Measurements from ENCODE around the gene BRF1. TPM values are rescaled to one million over a fixed set of nuclear protein-coding genes. Genes with fewer than 3 reads are reported as not detected.

The BRF1 gene
- total RNA-seq, 4 donors from 2014 or later: 22.8 to 46.5 (median 30.7) TPM

DNA sequence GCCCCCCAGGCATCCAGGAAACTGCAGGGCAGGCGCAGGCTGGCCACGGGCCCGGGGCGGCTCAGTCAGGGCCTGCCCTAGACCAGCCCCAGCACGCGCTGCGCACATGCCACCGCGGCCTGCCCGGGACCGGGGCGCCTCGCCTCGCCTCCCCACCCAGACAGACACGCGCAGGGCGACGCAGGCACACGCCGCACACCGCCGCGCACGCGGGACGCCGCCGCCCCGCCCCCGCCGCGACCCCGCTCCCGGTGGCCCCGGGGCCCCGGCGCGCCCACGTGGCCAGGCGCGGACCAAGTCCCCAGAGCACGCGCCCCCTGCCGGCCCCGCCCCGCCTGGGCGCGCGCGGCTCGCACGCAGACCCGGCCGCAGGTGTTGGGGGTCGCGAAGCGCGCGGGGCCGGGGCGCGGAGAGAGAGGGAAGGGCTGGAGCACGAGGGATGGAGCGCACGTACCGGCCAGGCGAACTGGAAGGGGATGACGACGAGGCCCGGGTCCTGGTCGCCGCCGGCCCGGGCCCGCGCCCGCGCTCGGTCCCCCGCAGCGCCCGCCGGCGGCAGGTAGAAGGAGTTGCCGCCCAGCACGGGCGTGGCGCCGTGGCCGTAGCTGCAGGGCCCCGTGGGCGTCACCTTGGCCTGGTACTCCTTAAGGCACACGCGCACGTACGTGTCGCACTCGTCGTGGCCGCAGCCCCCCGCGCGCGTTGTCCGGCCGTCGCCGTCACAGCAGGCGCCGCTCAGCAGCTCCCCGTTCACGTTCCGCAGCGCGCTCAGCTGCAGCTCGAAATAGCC lies 133.3 kb downstream of the BRF1 start:
- no peak for ATAC-seq (ENCODE audit: low FRiP score)
- DNase-seq (ENCODE audit: low spot score): no peak
- TF ChIP-seq, protein P1, sequence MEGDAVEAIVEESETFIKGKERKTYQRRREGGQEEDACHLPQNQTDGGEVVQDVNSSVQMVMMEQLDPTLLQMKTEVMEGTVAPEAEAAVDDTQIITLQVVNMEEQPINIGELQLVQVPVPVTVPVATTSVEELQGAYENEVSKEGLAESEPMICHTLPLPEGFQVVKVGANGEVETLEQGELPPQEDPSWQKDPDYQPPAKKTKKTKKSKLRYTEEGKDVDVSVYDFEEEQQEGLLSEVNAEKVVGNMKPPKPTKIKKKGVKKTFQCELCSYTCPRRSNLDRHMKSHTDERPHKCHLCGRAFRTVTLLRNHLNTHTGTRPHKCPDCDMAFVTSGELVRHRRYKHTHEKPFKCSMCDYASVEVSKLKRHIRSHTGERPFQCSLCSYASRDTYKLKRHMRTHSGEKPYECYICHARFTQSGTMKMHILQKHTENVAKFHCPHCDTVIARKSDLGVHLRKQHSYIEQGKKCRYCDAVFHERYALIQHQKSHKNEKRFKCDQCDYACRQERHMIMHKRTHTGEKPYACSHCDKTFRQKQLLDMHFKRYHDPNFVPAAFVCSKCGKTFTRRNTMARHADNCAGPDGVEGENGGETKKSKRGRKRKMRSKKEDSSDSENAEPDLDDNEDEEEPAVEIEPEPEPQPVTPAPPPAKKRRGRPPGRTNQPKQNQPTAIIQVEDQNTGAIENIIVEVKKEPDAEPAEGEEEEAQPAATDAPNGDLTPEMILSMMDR (IDR thresholded peaks at IDR 0.05): no peak

DNA sequence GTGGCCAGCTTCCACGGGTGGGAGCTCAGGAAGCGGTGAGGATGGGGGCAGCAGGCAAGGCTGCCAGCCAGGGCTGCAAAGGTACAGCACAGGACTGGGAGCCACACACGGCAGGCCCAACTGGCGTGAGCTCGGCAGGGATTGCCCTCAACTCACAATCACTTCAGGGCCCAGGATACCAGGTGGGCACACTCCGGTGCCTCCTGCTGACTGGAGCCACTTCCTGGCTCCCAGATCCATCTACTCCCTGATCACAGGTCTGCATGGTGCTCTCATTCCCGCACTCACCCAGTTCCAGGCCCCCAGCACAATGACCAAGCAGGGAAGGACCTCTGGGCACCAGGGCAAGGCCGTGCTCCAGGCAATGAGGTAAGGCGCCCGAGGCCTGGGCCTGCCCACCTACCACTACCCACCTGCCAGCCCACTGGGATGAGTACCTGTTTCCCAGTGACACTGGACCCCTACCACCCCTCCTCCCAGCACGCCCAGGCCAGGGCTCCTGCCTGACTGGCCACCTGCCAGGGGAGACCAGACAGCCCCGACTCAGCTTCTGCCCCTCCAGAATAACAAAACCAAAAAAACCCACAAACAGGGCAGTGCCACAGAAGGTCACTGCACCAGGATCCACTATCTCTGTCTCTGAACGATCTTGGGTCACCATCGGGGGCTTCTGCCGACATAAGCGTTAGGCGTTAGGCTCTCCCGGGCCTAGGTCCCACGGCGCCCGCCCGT lies 134.1 kb downstream of the BRF1 start:
- DNase-seq (ENCODE audit: low spot score) (no peak), ATAC-seq (ENCODE audit: low FRiP score) (no peak)
- TF ChIP-seq, protein P1 (IDR thresholded peaks at IDR 0.05): no peak

GRCh38 chr14:105165761-105166485 lies 134.9 kb downstream of the BRF1 start:
- ATAC-seq (ENCODE audit: low FRiP score): no peak
- DNase-seq (ENCODE audit: low spot score): no peak
- TF ChIP-seq, protein P1 (IDR thresholded peaks at IDR 0.05): no peak

GRCh38 chr14:105165134-105165704 lies 135.6 kb downstream of the BRF1 start:
- TF ChIP-seq, protein P1 (IDR thresholded peaks at IDR 0.05): no peak
- ATAC-seq (ENCODE audit: low FRiP score) (no peak), DNase-seq (ENCODE audit: low spot score) (no peak)

DNA sequence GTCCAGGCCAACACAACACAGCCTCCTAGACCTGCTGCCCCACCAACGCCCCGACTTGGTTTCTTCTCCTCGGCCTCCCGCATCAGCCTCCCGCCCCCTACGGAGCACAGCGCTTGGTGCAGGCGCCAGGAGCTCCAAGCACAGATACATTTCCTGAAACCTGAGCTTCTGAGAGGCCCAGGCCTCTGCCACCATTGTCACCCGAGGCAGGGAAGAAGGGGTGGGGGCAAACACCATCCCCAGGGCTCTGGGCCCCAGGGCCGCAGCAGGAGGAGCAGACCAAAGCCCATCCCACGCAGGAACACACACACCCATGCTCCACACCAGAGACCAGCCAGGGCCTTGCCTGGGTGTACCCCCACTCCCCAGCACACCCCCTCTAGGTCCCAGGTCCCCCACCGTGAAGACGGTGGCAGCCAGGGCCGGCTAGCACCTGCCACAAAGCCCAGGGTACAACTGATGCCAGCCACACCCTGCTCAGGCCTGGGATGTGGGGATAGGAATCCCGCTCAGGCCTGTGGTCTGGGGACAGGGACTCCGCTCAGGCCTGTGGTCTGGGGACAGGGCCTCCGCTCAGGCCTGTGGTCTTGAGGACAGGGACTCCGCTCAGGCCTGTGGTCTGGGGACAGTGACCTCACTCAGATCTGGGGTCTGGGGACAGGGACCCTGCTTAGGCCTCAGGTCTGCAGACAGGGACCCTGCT lies 137.6 kb downstream of the BRF1 start:
- TF ChIP-seq, protein P1 (IDR thresholded peaks at IDR 0.05): no peak
- DNase-seq (ENCODE audit: low spot score) (no peak), ATAC-seq (ENCODE audit: low FRiP score) (no peak)

- ATAC-seq (ENCODE audit: low FRiP score): no peak
- TF ChIP-seq, protein P1 (IDR thresholded peaks at IDR 0.05): no peak
These were observed 138.2 kb downstream of the BRF1 start for GRCh38 chr14:105162669-105162979.

More at GRCh38 chr14:105162669-105162979, 138.2 kb downstream of the BRF1 start:
- DNase-seq (ENCODE audit: low spot score): no peak
